ENCODE data around the gene CLASP1. TPM values are rescaled to one million over a fixed set of nuclear protein-coding genes. Genes with fewer than 3 reads are reported as not detected.
"Not testable (repeated sequence)": the region's sequence is repeated elsewhere in the genome, so short reads cannot be mapped to it uniquely, and the experiment has no call there.

Gene CLASP1
- total RNA-seq, 1 donor = 46.0 TPM

DNA sequence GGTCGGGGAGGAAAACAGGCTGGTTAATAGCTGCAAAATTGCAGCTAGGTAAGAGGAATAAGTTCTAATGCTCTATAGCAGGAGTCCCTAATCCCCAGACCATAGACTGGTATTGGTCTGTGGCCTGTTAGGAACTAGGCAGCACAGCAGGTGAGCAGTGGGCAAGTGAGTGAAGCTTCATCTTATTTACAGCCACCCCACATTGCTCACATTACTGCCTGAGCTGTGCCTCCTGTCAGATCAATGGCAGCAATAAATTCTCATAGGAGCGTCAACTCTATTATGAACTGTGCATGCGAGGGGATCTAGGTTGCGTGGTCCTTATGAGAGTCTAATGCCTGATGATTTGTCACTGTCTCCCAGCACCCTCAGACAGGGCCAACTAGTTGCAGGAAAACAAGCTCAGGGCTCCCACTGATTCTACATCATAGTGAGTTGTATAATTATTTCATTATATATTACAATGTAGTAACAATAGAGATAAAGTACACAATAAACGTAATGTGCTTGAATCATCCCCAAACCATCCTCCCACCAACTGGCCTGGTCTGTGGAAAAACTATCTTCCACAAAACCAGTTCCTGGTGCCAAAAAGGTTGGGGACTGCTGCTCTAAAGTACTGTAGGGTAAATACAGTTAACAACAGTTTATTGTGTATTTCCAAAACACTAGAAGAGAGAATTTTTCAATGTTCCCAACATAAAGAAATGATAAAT lies 272.6 kb downstream of the CLASP1 start:
- DNase-seq (ENCODE audit: insufficient read length, low spot score, missing footprints) = no peak

GRCh38 chr2:121375621-121376159 lies 273.6 kb downstream of the CLASP1 start:
- Histone ChIP-seq H3K4me1 (ENCODE audit: insufficient read depth, low read length) (peaks cover 18% of the 10 kb centered on the region), H3K27me3 (ENCODE audit: insufficient read depth, low read length) (no peaks in the 10 kb centered on the region), H2AFZ (ENCODE audit: low read length) (no peak overlapping the region), H3K79me2 (ENCODE audit: insufficient read depth, low read length) (no peaks in the 10 kb centered on the region), H3K4me3 (ENCODE audit: insufficient read depth, low read length) (no peak overlapping the region), H3K9me3 (ENCODE audit: low read depth, low read length) (no peaks in the 10 kb centered on the region), H3K36me3 (ENCODE audit: insufficient read depth, low read length) (peaks cover 18% of the 10 kb centered on the region), H3K27ac (ENCODE audit: low read depth, low read length) (peak overlapping the region; percentile 54), H4K20me1 (ENCODE audit: insufficient read depth, low read length) (no peaks in the 10 kb centered on the region), H3K4me2 (ENCODE audit: insufficient read depth, low read length) (no peak overlapping the region)
- DNase-seq (ENCODE audit: insufficient read length, low spot score, missing footprints) = peak; percentile 88
- TF ChIP-seq, protein P1, sequence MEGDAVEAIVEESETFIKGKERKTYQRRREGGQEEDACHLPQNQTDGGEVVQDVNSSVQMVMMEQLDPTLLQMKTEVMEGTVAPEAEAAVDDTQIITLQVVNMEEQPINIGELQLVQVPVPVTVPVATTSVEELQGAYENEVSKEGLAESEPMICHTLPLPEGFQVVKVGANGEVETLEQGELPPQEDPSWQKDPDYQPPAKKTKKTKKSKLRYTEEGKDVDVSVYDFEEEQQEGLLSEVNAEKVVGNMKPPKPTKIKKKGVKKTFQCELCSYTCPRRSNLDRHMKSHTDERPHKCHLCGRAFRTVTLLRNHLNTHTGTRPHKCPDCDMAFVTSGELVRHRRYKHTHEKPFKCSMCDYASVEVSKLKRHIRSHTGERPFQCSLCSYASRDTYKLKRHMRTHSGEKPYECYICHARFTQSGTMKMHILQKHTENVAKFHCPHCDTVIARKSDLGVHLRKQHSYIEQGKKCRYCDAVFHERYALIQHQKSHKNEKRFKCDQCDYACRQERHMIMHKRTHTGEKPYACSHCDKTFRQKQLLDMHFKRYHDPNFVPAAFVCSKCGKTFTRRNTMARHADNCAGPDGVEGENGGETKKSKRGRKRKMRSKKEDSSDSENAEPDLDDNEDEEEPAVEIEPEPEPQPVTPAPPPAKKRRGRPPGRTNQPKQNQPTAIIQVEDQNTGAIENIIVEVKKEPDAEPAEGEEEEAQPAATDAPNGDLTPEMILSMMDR (IDR thresholded peaks at IDR 0.05; ENCODE audit: extremely low read depth, low read depth, low read length) = no peak

More for the DNA sequence above, 272.6 kb downstream of the CLASP1 start:
- Histone ChIP-seq H3K79me2 (ENCODE audit: insufficient read depth, low read length) (no peaks in the 10 kb centered on the region), H3K4me3 (ENCODE audit: insufficient read depth, low read length) (no peak overlapping the region), H3K9me3 (ENCODE audit: low read depth, low read length) (no peaks in the 10 kb centered on the region), H3K4me1 (ENCODE audit: insufficient read depth, low read length) (peaks cover 18% of the 10 kb centered on the region), H4K20me1 (ENCODE audit: insufficient read depth, low read length) (no peaks in the 10 kb centered on the region), H3K27ac (ENCODE audit: low read depth, low read length) (peak overlapping the region; percentile 61), H2AFZ (ENCODE audit: low read length) (no peak overlapping the region), H3K36me3 (ENCODE audit: insufficient read depth, low read length) (peaks cover 27% of the 10 kb centered on the region), H3K4me2 (ENCODE audit: insufficient read depth, low read length) (no peak overlapping the region), H3K27me3 (ENCODE audit: insufficient read depth, low read length) (no peaks in the 10 kb centered on the region)
- TF ChIP-seq, protein P1 (IDR thresholded peaks at IDR 0.05; ENCODE audit: extremely low read depth, low read depth, low read length) = no peak

DNA sequence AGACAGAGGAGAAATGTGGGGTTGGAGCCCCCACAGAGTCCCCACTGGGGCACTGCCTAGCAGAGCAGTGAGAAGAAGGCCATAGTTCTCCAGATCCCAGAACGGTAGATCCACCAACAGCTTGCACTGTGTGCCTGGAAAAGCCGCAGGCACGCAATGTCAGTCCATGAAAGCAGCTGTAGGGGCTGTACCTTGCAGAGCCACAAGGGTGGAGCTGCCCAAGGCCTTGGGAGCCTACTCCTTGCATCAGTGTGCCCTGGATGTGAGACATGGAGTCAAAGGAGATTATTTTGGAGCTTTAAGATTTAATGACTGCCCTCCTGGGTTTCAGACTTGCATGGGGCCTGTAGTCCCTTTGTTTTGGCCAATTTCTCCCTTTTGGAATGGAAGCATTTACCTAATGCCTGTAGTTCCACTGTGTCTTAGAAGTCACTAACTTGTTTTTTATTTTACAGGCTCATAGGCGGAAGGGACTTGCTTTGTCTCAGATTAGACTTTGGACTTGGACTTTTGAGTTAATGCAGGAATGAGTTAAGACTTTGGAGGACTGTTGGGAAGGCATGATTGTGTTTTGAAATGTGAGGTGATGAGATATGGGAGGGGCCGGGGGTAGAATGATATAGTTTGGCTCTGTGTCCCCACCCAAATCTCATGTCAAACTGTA lies 274.7 kb downstream of the CLASP1 start:
- not testable (repeated sequence) for H3K4me3 ChIP-seq (ENCODE audit: insufficient read depth, low read length); H2AFZ ChIP-seq (ENCODE audit: low read length); H3K4me2 ChIP-seq (ENCODE audit: insufficient read depth, low read length); DNase-seq (ENCODE audit: insufficient read length, low spot score, missing footprints); H3K27ac ChIP-seq (ENCODE audit: low read depth, low read length); H3K79me2 ChIP-seq (ENCODE audit: insufficient read depth, low read length); H3K27me3 ChIP-seq (ENCODE audit: insufficient read depth, low read length); H3K9me3 ChIP-seq (ENCODE audit: low read depth, low read length); H4K20me1 ChIP-seq (ENCODE audit: insufficient read depth, low read length)
- Histone ChIP-seq H3K4me1 (ENCODE audit: insufficient read depth, low read length) (peaks cover 18% of the 10 kb centered on the region), H3K36me3 (ENCODE audit: insufficient read depth, low read length) (peaks cover 17% of the 10 kb centered on the region)

GRCh38 chr2:121372721-121373353 lies 276.4 kb downstream of the CLASP1 start:
- peaks cover 18% of the 10 kb centered on the region for H3K4me1 ChIP-seq (ENCODE audit: insufficient read depth, low read length)
- no peak for DNase-seq (ENCODE audit: insufficient read length, low spot score, missing footprints)
- H3K4me3 ChIP-seq (ENCODE audit: insufficient read depth, low read length) = no peak overlapping the region
- H2AFZ ChIP-seq (ENCODE audit: low read length) = no peak overlapping the region
- no peak overlapping the region for H3K4me2 ChIP-seq (ENCODE audit: insufficient read depth, low read length)
- no peak overlapping the region for H3K27ac ChIP-seq (ENCODE audit: low read depth, low read length)
- TF ChIP-seq, protein P1 (IDR thresholded peaks at IDR 0.05; ENCODE audit: extremely low read depth, low read depth, low read length) = no peak
- H3K27me3 ChIP-seq (ENCODE audit: insufficient read depth, low read length) = no peaks in the 10 kb centered on the region
- H3K9me3 ChIP-seq (ENCODE audit: low read depth, low read length) = no peaks in the 10 kb centered on the region
- H3K79me2 ChIP-seq (ENCODE audit: insufficient read depth, low read length) = no peaks in the 10 kb centered on the region
- H3K36me3 ChIP-seq (ENCODE audit: insufficient read depth, low read length) = peaks cover 17% of the 10 kb centered on the region
- H4K20me1 ChIP-seq (ENCODE audit: insufficient read depth, low read length) = no peaks in the 10 kb centered on the region

All from osteoblast (primary cell).